Lung (tissue), 12 donors: Measurements from ENCODE around the gene EVC2. TPM values are rescaled to one million over a fixed set of nuclear protein-coding genes. Genes with fewer than 3 reads are reported as not detected.
A peak's percentile ranks its signal among the peaks of the same experiment; 100 is the strongest.

Experiments
- ATAC-seq: fragments of 200-7000 bp; cut with Tn5 transposase; one replicate; pipeline ENCODE4 v1.9.1; 2020; ENCODE audit warnings: moderate number of reproducible peaks; ENCODE audit not compliant: insufficient read depth, low FRiP score
- DNase-seq, 3 donors: peaks; one replicate each; pipeline ENCODE4 v3.0.0-alpha.2; 2013 to 2017
- H3K27ac ChIP-seq, 2 donors: one replicate each; pipeline ENCODE4 v1.5.1; 2013; ENCODE audit warnings: mild to moderate bottlenecking in 2 of 2, moderate library complexity in 2 of 2, control low read depth in 1 of 2, inconsistent platforms in 1 of 2, low read depth in 1 of 2, low read length in 1 of 2
- H3K27me3 ChIP-seq, 3 donors: one replicate each; pipeline ENCODE4 v1.5.1; 2013; ENCODE audit warnings: low read length in 2 of 3; ENCODE audit not compliant: control insufficient read depth in 3 of 3, insufficient read depth in 3 of 3
- H3K36me3 ChIP-seq, 4 donors: one replicate each; pipeline ENCODE4 v1.5.1; 2013; ENCODE audit warnings: low read length in 4 of 4, mild to moderate bottlenecking in 1 of 4, moderate library complexity in 1 of 4; ENCODE audit not compliant: control insufficient read depth in 4 of 4, insufficient read depth in 4 of 4
- H3K4me1 ChIP-seq, 5 donors: one replicate each; pipeline ENCODE4 v1.5.1; 2013; ENCODE audit warnings: low read length in 5 of 5, mild to moderate bottlenecking in 2 of 5, moderate library complexity in 1 of 5; ENCODE audit not compliant: control insufficient read depth in 5 of 5, insufficient read depth in 5 of 5
- H3K4me3 ChIP-seq: one replicate; pipeline ENCODE4 v1.5.1; 2013; ENCODE audit warnings: mild to moderate bottlenecking, control low read depth, moderate library complexity
- H3K9ac ChIP-seq, 2 donors: one replicate each; pipeline ENCODE4 v1.5.1; 2013; ENCODE audit warnings: low read length in 2 of 2, control low read depth in 1 of 2; ENCODE audit not compliant: insufficient read depth in 1 of 2
- H3K9me3 ChIP-seq, 4 donors: one replicate each; pipeline ENCODE4 v1.5.1; 2013; ENCODE audit warnings: low read length in 3 of 4, mild to moderate bottlenecking in 1 of 4, moderate library complexity in 1 of 4; ENCODE audit not compliant: control insufficient read depth in 4 of 4, insufficient read depth in 3 of 4
- WGBS, 2 donors: extraction: QIAGEN DNeasy Blood & Tissue Kit; methylation state at CpG; one replicate each; pipeline ENCODE4 v1.1.7; 2013; 5-methylcytosine and 5-hydroxymethylcytosine counted together
- polyA plus RNA-seq, 2 donors: library from polyadenylated mRNA; stranded (reverse); fragments of 200-250 nt; gene quantifications; one replicate each; pipeline ENCODE4 v1.2.1, GENCODE V29; 2013
- total RNA-seq, 2 donors: library from RNA; depleted of rRNA in 1 of 2; stranded (reverse); fragments of >200 nt in 1 of 2; gene quantifications; one replicate each; pipeline ENCODE4 v1.2.1, GENCODE V29; 2014 to 2021
- TF ChIP-seq, protein P1 (sequence below): IDR thresholded peaks from 2 replicates; pipeline ENCODE4 v1.5.1; 2012; ENCODE audit warnings: mild to moderate bottlenecking; ENCODE audit errors: control extremely low read depth, extremely low read depth
- donor health status: control.
- donor health status: control.
- donor health status: Bipolar disorder and iron deficiency.
- donor health status: healthy.
- donor health status: DM: yes; HTN: yes; CAD: no.

The EVC2 gene
- total and polyA plus RNA-seq, 4 donors = 1.5 to 11.9 (median 3.1) TPM

DNA sequence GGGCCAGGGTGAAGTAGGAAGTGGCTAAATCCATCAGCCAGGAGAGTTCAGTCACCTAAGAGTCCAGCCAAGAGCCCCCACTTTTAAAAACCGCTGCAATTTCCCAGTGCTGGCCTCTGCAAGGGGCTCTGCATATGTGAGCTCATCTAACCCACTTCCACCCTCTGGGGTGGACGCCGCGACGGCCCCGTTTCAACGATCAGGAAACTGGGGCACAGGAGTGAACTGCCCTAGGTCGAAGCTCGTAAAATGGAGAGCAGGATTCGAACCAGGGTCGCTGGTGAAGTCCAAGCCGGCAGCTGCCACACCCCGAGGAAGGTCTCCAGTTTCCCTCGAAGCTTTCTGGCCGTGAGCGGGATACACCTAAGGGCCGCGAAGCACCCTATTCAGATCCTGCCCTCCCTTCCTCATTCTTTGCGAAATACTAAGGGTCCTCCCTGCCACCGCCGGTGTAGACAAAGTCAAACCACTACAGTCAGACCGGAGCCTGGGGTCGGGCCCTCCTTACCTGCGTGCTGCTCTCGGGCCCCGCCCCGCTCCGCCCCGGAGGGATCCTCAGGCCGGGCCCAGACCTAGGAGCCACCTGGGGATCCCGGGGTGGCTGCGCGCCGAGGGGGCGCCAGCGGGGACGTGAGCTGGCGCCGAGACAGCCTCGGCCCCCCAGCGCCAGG is 446 bp downstream of the EVC2 start:
- peaks cover 0 to 40% (median 16%) of the 10 kb centered on the region in 5 donors for H3K4me1 ChIP-seq
- TF ChIP-seq, protein P1, sequence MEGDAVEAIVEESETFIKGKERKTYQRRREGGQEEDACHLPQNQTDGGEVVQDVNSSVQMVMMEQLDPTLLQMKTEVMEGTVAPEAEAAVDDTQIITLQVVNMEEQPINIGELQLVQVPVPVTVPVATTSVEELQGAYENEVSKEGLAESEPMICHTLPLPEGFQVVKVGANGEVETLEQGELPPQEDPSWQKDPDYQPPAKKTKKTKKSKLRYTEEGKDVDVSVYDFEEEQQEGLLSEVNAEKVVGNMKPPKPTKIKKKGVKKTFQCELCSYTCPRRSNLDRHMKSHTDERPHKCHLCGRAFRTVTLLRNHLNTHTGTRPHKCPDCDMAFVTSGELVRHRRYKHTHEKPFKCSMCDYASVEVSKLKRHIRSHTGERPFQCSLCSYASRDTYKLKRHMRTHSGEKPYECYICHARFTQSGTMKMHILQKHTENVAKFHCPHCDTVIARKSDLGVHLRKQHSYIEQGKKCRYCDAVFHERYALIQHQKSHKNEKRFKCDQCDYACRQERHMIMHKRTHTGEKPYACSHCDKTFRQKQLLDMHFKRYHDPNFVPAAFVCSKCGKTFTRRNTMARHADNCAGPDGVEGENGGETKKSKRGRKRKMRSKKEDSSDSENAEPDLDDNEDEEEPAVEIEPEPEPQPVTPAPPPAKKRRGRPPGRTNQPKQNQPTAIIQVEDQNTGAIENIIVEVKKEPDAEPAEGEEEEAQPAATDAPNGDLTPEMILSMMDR = no peak
- ATAC-seq (peak; percentile 38), DNase-seq (peak in 2 of 3 donors; percentile 15 to 23)
- no peaks in the 10 kb centered on the region for H3K27me3 ChIP-seq
- peak overlapping the region; percentile 62 for H3K4me3 ChIP-seq
- peak overlapping the region; percentile 61 to 81 for H3K27ac ChIP-seq
- H3K9me3 ChIP-seq = peaks cover 0 to 3% (median 1%) of the 10 kb centered on the region in 4 donors
- H3K36me3 ChIP-seq = peaks cover 0 to 4% (median 1%) of the 10 kb centered on the region in 4 donors
- WGBS, 2 donors = 1 to 3% methylated on average over 40 to 41 of the region's 41 CpGs
- H3K9ac ChIP-seq = peak overlapping the region; percentile 65 to 77

DNA sequence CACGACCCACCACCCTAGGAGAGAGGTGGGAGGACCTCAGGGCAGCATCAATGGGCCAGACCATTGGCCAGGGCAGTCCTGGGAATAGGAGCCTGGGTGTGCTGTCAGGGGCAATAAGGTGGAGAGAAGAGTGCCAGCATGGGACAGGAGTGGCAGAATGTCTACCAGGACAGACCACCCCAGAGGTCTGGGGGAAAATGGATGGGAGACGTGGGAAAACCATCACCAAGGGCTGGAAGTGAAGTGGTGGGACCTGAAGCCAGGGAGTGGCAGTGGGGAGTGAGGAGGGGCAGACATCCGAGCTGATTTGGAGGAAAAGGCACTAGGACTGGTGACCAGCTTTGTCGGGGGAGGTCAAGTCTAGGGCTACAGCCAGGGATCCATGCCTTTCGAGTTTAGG is 993 bp downstream of the EVC2 start:
- Histone ChIP-seq H3K27ac (no peak overlapping the region), H3K4me1 (peaks cover 0 to 36% (median 15%) of the 10 kb centered on the region in 5 donors), H3K9me3 (peaks cover 0 to 3% (median 1%) of the 10 kb centered on the region in 4 donors), H3K36me3 (peaks cover 0 to 4% (median 1%) of the 10 kb centered on the region in 4 donors), H3K4me3 (no peak overlapping the region), H3K9ac (peak overlapping the region; percentile 65 to 77), H3K27me3 (no peaks in the 10 kb centered on the region)
- WGBS, 2 donors = 47 to 54% methylated on average over 5 of the region's 5 CpGs
- DNase-seq (no peak), ATAC-seq (no peak)
- TF ChIP-seq, protein P1 = no peak

DNA sequence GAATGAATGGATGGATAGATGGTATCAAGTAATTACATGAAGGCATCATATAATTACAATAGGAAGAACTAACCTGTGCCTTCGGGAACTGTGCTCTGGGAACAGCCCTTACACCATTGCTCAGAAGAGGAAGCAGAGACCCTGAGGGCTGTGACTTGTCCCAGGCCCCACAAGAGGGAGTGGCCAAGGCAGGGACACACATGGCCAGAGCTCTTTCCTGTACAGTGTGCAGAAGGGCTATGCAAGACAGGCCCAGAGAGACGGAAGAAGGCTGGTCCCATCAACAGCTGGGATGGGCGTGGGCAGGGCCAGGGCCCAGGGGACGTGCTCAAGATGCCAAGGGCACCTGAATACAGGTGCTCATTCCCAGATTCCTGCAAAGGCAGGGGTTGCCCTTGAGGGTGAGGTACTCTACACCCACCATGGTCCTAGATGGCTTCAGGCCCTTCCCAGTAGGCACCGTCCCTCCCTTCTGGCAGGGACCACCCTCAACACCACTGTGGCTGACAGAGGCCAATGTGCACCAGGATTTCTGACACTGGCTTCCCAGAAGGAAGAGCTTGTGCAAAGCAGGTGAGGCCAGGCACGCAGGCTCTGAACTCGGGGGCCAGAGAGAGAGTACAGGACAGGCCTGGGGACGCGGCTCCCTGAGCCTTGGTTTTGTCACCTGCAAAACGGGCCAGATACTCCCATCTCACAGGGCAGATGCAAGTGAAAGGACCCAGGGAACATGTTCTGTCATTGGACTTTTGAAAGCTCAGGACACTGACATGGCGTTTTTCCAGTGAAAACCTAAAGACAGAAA is 1.7 kb downstream of the EVC2 start:
- Histone ChIP-seq H3K27me3 (no peaks in the 10 kb centered on the region), H3K36me3 (peaks cover 0 to 4% (median 1%) of the 10 kb centered on the region in 4 donors), H3K9ac (no peak overlapping the region), H3K27ac (no peak overlapping the region), H3K4me3 (no peak overlapping the region), H3K4me1 (peaks cover 0 to 30% (median 8%) of the 10 kb centered on the region in 5 donors), H3K9me3 (peaks cover 0 to 3% (median 1%) of the 10 kb centered on the region in 4 donors)
- ATAC-seq (no peak), DNase-seq (peak in 1 of 3 donors; percentile 37)
- TF ChIP-seq, protein P1 = no peak
- WGBS, 2 donors = 87 to 92% methylated on average over 11 of the region's 11 CpGs
